ENCODE results near the gene HIP1R.

The HIP1R gene

DNA sequence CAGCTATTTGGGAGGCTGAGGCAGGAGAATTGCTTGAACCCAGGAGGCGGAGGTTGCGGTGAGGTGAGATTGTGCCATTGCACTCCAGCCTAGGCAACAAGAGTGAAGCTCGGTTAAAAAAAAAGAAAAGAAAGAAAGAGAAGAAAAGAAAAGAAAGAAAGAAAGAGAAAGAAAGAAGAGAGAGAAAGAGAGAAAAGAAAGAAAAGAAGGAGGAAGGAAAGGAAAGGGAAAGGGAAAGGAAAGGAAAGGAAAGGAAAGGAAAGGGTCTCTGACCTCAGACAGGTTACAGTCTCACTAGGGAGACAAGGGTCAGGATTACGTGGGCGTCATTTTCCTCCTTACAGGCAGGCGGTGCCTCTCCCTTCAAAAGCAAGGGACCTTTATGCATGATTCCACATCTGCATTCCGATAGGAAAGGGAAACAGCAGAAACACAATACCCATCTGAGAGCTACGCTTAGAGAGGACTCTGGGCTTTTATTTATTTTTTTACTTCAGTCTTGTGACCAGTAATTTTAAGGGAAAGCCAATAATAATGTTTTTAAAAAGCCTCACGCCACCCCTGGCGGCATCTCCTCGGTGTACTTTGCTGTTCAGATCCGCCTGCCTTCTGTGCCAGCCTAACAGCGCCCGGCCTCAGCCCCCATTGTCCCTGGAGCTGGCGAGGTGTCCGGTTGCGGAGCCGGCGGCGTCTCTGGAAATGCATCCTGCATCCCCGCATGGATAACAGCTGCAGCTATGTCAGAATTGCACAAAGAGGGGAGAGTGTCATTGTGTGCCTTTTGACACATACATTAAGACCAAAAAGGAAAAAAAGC, 945 bp upstream of the HIP1R start:
- DNase-seq, result peak in 32 of 51 donors; percentile 25 to 76 (median 63)

DNA sequence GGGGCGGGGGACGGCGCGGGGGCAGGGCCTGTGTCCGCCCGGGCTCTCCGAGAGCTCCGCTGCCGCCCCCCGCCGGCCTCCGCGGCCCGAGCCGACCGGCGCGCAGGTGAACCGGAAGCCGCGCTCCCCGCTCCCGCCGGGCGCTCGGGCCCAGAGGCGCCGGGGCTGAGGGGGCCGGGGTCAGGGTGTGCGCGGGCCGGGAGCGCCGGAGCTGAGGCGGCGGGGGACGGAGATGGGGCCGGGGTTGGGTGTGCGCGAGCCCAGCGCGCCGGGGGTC, 431 bp downstream of the HIP1R start:
- peak in 3 of 51 donors; percentile 48 to 59 (median 51) for DNase-seq

DNA sequence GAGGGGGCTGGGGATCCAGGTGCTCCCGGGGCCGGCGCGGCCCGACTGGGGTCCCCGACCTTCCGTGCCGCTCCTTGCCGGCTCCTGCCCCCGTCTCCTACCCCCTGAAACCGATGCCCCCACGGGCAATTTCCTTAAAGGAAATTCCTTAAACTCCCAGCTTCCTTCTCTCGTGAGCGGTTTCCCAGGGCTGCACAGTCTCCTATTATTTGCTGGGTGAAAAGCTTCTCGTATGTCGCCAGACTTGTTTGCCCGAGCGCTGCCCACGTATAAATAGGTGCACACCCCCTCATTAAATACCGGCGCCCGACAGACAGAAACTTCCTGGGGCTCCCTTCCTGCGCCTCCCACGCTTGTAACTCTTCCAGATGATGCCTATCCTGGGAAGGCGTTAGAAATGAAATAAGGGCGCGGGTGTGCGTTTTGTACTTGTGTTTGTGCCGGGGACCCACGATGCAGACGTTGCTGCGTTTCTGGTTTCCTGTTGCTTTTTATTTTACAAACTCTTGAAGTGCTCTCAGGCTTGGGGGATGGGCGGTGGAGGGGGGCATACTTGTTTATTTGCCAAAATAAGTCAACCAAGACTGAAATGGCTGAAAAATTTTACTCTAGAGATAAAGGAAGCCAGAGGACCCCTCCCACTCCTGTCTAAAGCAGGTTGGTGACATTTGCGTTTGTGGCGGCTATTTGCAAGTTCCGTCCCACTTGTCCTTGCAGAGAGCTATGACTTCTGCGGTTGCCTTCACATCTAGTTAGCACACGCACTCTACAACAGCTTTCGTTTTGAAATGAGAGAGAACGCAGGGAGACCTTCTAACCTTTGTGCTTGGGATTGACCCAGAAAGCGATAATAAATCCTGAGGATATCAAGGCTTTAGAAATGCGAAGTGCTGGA, 1.0 kb downstream of the HIP1R start:
- DNase-seq, result peak in 13 of 51 donors; percentile 22 to 70 (median 41)

DNA sequence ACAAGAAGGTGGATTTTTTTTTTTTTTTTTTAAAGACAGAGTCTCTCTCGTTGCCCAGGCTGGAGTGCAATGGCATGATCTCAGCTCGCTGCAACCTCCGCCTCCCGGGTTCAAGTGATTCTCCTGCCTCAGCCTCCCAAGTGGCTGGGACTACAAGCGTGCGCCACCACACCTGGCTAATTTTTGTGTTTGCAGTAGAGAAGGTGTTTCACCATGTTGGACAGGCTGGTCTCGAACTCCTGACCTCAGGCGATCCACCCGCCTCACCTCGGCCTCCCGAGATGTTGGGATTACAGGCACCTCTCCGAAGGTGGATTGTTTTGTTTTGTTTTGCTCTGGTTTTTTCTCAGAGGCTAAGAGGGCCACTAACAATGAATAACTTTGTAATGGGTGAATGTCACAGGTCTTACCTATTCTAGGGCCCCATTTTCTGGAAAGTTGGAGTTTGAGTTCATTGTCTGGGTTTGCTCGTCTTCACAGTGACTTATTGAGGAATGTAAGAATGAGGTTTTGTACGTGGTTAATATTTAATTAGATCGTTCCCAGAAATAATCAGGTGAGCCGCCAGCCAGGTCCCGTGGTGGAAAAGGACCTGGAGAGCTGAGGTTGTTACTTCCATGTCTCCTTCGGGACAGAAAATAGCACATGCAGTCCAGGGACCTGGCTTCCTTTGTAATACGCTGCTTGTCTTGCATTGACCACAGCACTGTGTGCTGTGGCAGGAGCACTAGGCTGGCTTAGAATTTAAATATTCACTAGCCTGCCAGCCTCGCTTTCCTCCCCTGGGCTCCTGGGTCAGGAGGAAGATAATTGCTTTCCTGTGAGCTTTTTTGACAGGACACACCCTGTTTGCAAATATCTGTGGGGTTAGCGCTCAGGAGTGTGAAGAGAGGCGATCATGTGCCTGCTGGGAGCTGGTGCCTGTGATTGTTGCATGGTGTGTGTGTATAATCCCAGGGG, 2.3 kb downstream of the HIP1R start:
- DNase-seq, result peak in 1 of 51 donors; percentile 13

DNA sequence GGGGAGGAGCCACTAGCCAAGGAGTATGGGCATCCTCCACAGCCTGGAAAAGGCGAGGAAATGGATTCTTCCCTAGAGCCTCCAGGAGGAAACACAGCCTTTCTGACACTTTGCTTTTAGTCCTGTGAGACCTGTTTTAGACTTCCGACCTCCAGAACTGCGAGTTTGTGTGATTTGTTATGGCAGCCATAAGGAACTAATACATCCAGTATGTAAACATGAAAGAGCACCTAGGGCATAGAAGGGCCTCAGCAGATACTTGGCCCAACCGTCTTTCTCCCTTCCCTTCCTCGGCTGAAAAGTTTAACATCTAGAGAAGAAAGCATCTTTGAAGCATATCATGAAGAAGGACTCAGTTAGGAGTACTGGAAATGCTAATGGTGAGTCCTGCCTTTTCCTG, 3.6 kb downstream of the HIP1R start:
- no peak for DNase-seq

DNA sequence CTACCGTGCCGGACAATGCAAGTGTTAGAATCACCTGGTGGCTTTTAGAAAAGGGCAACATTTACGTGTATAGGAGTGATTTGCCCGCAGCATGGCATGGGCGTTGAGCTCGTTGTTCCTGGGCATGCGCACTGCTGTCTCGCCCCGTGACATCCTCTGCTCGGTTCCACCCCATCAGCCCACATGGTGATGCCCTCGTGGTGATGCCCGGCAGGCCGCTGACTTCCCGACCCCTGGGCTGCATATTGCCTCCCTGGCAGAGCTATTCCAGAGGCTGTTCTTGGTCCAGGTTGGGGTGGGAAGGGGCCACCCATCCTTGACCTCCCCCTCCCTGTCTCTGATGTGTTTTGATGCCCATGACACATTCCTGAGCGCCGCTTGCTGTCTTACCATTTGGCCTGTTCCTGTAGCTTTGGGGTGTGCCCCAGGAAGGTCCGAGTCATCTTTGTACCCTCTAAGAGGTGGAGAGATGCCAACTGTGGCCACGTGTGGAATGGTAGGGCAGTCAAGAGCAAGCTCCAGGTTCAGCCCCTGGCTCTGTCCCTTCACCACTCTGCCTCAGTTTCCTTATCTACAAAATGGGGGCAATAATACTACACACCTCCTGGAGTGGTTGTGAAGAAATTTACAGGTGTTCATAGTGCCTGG, 4.8 kb downstream of the HIP1R start:
- peak in 20 of 51 donors; percentile 24 to 67 (median 40) for DNase-seq

DNA sequence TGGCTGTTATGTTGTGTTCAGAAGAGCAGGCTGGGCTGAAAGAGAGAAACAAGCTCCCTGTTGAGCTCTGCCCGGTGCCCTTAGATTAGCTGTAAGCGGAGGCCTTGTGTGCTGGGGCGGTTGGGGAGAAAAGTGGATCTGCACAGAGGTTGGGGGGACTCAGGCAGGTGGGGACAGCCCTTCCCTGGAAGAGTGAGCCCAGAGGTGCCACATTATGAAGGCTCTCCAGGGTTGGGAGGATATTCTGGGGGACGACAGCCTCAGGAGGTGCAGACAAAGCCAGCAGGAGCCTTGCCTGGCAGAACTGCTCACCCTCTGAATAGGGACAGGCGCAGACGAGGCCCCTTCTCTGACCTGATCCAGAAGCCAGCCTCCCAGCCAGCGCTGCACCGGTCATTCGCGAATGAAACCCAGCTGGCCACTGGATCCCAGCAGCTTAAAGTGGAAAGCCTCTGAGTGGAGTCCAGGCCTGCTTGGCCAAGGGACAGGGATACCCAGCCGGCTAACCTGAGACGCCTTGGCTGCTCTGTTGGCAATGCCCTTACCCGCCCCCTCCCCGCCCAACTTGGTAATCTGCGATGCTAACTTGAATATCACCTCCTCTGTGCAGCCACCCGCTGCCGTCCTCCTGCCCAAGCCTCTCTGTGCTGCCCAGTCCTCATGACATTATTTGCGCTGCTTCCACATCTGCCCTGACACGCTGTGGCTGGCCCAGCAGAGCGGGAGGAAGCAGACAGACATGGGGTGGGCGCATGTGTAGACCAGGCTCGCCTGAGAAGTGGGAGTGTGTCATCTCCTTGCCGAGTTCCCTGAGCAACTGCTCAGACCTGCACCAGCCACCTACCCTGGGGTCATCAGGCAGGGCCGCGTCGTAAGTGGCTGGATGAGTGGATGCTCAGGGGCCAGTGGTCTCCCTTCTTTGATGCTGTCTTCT, 5.6 kb downstream of the HIP1R start:
- DNase-seq, result peak in 19 of 51 donors; percentile 22 to 67 (median 44)

DNA sequence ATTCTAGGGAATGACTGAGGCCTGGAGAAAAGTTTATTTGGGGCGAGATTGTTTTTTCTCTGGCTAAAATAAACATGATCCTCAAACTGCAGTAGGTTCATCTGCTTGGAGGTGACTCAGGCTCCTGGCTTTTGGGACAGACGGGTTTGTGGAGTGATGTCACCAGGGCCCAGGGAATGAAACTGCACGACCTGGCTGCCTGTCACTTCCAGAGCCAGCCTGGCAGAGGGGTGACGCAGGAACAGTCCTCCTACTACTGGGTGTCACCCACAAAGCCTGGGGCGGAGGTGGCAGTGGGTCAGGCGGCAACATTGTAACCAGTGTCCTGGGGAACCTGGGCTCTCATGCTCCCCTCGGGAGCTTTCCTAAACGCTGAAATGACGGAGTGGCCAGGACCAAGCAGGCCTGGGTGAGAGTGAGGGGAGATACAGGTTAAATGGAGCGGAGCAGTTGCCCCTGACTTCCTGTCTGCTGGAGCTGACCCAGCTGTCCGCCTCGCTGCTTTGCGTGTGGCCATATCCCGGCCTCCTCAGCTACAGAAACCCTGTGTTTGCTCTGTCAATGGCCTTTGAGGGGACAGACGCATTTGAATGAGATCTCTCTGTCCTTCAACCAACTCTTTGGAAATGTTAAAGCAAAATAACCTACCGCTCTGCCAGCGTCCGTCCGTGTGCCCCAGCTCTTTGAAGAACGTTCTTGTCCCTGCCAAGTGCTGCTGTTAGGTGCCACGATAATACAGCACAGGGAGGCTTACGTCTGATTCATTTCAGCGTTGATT, 6.5 kb downstream of the HIP1R start:
- DNase-seq, result peak in 39 of 51 donors; percentile 23 to 88 (median 71)

DNA sequence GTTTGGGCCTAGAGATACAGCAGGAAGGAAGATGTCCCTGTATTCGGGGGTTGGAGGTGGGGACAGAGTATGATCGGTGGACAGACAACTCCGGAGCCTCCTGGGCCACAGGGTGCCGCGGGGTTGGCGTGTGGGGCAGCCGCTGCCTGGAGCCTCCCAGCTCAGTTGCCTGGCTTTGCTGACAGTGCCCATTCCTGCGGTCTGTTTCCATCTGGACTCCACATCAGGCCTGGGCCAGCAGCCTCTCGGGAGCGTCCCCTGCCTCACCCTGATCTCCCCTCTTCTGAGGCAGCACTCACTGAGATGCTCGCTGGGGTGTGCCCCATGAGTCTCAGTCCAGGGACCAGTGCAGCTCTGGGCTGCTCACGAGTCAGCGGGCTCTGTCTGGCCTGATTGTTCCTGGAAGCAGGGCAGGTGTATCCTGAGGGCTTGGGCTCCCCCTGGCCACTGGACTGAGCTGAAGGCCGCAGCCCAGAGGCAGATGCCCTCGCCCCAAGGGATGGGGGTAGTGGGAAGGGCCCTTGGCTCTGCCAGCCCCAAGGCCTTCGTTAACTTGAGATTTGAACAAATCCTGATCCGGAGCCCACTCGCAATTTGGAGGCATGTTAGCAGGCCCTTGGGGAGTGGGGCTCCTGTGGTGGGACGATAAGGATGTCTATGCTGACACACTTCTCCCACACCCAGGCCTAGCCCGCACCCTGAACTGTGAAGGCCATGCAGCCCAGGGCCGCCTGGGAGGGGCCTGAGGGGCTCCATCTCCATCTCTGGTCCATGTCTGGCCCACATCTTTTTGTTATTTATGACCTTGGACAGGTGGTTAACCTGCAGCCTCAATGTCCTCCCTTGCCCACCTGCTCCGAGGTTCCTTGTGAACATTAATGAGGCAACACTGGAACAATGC, 7.5 kb downstream of the HIP1R start:
- DNase-seq, result peak in 6 of 51 donors; percentile 27 to 66 (median 43)

DNA sequence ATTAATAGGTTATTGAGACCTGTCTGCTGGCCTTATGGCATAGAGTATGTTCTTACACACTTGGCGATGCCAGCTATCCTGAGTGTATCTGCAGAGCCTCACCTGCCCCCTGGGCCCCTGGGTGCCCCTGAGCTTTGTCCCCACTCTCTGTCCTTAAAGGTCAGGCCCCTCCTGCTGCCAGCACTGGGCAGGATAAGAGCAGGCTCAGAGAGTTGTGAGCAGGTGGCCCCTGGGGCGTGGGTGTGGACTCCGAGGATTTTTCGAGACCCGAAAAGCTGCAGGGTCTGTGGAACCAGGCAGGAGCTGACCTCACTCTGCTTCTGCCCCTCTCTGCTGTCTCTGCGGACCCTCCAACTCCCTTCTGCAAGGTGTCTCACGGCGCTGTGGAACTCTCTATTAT, 8.2 kb downstream of the HIP1R start:
- DNase-seq, result no peak

DNA sequence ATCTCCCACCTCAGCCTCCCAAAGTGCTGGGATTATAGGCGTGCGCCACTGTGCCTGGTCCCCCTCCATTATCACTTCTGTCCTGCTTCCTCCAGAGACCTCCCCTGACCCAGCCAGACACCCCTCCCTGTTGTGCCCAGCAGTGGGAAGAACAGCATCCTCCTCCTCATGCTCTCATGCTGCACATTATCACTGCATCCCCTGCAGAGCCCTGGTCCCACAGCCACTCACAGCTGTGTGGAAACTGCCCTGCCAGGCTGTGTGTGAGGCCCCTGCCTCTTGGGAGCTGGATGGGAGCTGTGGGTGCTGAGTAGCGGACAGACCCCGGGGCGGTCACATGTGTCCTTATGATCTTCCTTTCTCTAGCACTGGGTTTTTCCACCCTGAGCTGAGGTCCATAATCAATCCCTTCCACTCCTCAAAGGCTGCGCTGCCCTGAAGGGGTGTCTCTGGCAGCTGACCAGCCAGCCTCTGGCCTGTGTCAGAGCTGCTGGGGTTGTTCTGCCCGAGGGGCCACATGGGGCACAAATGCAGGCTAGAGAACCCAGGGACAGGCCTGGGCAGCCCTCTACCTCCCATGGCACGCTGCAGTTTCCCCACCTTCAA, 9.2 kb downstream of the HIP1R start:
- peak in 11 of 51 donors; percentile 36 to 72 (median 57) for DNase-seq

DNA sequence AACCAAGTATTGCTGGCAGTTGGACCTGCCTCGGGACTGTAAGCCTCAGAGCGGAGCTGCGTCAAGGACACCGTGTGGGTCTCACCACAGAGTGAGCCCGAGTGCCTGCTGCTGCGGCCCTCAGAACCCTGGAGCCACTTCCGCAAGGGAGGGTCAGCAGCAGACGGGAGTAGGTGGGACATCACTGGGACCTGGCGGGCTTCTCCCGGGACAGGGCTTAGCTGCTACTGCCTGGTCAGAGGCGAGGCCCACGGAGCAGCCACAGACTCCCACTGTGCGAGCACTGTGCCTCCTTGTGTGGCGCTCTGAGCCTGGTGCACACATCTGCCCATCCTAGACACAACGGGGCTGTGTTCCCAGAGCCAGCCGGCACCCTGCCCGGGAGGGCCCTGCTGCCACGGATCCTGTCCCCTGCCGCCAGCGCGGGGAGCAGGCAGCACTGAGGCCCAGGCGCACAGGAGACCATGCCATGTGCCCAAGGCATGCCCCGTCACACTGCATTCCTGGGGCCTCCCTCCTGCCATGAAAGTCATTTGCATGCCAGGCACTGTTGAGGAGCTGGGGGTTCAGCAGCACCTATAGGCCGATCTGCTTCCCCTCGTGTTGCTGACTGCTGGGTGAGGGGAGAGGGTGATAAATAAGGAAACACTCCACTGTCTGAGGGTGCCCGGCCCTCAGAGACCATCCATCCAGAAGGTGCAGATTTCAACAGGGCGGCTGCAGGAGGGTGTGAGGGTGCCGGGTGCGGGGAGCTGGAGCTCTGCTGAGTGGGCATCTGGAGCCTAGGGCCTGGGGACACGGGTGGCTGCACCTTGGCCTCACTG, 10.0 kb downstream of the HIP1R start:
- peak; percentile 40 to 99 (median 90) for DNase-seq

DNA sequence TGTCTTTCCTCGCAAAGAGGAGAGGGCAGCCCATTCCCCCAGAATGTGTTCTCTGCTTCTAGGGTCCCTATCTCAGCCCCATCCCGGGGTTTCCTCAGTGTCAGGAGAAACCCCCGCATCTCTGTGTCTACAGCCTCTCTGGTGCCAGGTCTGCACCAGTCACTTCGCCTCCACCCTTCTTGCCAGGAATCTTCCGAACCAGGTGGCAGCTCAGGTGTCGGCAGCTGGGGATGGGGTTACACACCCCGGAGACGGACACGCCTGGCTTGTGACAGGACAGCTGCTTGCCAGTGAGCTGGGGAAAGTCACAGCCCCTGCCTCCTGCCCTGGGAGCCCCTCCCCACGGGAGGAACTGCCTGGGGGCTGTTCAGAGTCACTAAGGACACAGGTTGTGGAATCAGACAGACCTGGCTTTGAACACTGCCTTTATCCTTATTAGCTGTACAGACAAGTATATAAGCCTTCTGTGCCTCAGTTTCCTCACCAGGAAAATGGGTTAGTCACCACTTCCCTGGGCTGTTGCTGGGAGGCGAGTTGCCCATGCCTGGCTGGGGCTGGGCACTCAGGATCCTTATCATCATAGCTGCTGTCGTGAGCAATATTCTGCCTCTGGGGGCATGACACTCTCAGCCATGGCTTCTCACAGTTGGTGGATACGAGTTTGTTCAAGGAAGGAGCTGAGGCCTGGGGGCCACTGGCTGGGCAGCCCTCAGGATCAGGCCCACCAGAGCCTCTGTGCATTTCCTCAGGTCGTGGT, 10.8 kb downstream of the HIP1R start:
- DNase-seq, result no peak

DNA sequence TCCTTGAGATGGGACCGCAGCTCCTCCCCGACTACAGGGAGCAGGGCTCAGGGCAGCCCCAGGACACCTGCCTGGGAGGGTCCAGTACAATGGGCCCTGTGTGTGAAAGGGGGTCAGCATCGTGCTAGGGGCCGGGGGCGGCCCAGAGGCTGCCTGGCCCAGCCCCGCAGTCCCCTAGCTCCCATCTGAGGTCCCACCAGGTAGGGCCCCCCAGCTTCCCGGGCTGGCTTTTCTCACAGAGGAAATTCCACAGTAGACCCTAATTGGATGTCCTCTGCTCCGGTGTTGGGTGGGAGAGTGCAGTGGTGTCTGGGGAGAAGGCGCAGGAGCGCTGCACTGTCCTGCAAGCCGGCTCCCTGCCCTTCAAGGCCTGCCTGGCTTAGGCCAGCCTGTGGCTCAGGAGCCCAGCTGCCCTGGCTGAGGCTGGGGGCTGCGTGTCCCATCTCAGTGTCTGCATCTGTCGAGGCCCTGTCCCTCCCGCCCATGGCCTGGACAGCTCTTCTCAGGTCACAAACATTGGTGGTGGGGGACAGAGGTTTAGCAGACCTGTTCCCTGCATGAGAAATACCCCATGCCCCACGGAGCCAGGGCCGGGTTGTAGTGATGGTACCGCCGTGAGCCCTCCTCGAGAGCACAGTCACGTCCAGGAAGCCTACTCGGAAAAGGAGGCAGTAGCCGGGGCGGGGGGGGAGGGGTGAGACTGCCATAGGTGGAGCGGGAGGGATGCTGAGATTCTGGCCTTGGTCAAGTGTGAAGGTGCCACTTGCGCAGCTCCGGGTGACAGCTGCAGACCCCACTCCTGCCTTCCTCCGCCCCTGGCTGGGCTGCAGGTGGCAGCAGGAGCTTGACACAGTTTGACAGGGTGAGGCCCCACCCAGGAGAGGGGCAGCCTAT, 11.6 kb downstream of the HIP1R start:
- DNase-seq, result no peak

DNA sequence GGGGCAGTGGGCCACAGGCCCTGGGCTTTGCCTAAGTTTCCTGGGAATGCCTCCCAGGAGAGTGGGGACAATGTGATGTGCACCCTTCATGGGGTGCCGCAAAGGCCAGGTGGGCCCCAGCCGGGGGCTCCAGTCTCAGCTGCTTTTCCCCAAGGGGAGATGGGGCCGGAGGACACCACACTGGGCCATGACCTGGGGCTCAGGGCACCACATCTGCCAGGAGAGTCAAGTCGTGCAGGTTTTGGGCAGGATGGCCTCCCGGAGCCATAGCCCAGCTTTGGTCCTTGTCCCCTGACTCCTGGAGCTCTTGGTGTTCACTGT, 12.2 kb downstream of the HIP1R start:
- DNase-seq, result no peak
